HAP-1 (cell line): Measurements from ENCODE around the gene SF3B5.

Source experiments
- DNase-seq, 2 experiments: peaks; one replicate each; pipeline ENCODE4 v3.0.0-alpha.2; 2016 to 2020; ENCODE audit warnings: low spot score in 2 of 2
- H3K27me3 ChIP-seq: fragments of 250-450 bp; sonication (Bioruptor Pico); 2 replicates; pipeline ENCODE4 v1.5.1; 2020; ENCODE audit warnings: low read depth, mild to moderate bottlenecking, moderate library complexity
- H3K36me3 ChIP-seq: fragments of 250-450 bp; sonication (Bioruptor Pico); replicated peaks from 2 replicates; pipeline ENCODE4 v1.5.1; 2020; ENCODE audit warnings: mild to moderate bottlenecking
- H3K4me1 ChIP-seq: fragments of 250-450 bp; sonication (Bioruptor Pico); 2 replicates; pipeline ENCODE4 v1.5.1; 2020; ENCODE audit warnings: mild to moderate bottlenecking
- H3K4me3 ChIP-seq: fragments of 250-450 bp; sonication (Bioruptor Pico); 2 replicates; pipeline ENCODE4 v1.5.1; 2020; ENCODE audit warnings: mild to moderate bottlenecking, moderate library complexity
- H3K9me3 ChIP-seq: fragments of 250-450 bp; sonication (Bioruptor Pico); 2 replicates; pipeline ENCODE4 v1.5.1; 2020; ENCODE audit warnings: mild to moderate bottlenecking, moderate library complexity
- in situ Hi-C: fragments of 300-500 bp; cut with MboI; formaldehyde crosslinking; loops from 3 replicates; pipeline ENCODE4 v1.14.3; 2020; ENCODE audit warnings: low sequenced_read_pairs, inconsistent platforms, mixed read lengths

Gene SF3B5

GRCh38 chr6:144127097-144127496 is 31.7 kb upstream of the SF3B5 start:
- Histone ChIP-seq H3K9me3 (no peaks in the 10 kb centered on the region), H3K4me3 (no peak overlapping the region), H3K27me3 (no peaks in the 10 kb centered on the region), H3K4me1 (no peaks in the 10 kb centered on the region), H3K36me3 (no peaks in the 10 kb centered on the region)
- DNase-seq: no peak
- in situ Hi-C loops: no loop called here

- no peaks in the 10 kb centered on the region for H3K36me3 ChIP-seq
- H3K27me3 ChIP-seq: no peaks in the 10 kb centered on the region
- no peak overlapping the region for H3K4me3 ChIP-seq
- in situ Hi-C loops: no loop called here
- H3K9me3 ChIP-seq: no peaks in the 10 kb centered on the region
- no peaks in the 10 kb centered on the region for H3K4me1 ChIP-seq
- DNase-seq: no peak
Observed at GRCh38 chr6:144123836-144124235, 28.5 kb upstream of the SF3B5 start.

- Histone ChIP-seq H3K4me3 (no peak overlapping the region), H3K36me3 (no peaks in the 10 kb centered on the region), H3K4me1 (no peaks in the 10 kb centered on the region), H3K27me3 (no peaks in the 10 kb centered on the region), H3K9me3 (no peaks in the 10 kb centered on the region)
- in situ Hi-C loops: no loop called here
- DNase-seq: no peak
Observed at GRCh38 chr6:144123421-144123820, 28.0 kb upstream of the SF3B5 start.

DNA sequence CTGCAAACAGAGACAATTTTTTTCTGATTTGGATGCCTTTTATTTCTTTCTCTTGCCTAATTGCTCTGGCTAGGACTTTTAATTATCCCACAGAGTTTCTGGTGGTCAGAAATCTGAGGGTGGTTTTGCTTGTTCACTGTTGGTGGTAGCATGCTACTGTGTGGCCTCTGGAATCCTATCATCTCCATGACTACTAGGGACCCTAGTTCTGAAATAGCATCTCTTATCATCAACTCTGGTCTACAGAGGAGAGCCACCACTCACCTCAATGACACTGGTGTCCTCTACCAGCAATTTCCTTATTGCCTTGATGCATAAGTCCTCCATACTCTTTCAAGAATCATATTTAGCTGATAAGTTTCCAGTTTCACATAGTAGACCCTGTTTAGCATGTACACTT is 27.5 kb upstream of the SF3B5 start:
- Histone ChIP-seq H3K4me3 (no peak overlapping the region), H3K27me3 (no peaks in the 10 kb centered on the region), H3K4me1 (no peaks in the 10 kb centered on the region), H3K9me3 (no peaks in the 10 kb centered on the region), H3K36me3 (no peaks in the 10 kb centered on the region)
- no peak for DNase-seq
- in situ Hi-C loops: no loop called here

DNA sequence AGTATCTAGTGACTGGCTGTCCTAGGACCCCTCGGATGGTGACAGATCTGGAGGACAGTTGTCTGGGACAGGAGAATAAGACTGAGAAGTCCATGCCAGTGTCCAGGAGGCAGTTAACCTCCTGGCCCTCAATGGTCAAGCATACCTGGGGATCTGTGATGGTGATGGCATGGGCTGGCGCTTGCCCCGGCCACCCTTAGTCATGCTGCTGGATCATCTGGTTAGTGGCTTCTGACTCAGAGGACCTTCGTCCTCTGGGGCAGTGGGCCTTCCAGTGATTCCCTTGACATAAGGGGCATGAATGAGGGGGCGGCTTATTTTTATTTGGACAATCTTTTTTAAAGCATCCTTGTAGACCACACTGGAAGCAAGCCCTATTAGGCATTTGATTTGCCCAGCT is 24.0 kb upstream of the SF3B5 start:
- Histone ChIP-seq H3K4me1 (no peaks in the 10 kb centered on the region), H3K36me3 (no peaks in the 10 kb centered on the region), H3K4me3 (no peak overlapping the region), H3K9me3 (no peaks in the 10 kb centered on the region), H3K27me3 (no peaks in the 10 kb centered on the region)
- DNase-seq: no peak
- in situ Hi-C loops: no loop called here

- H3K4me3 ChIP-seq: no peak overlapping the region
- no peaks in the 10 kb centered on the region for H3K36me3 ChIP-seq
- no peak for DNase-seq
Observed at GRCh38 chr6:144115219-144115618, 19.8 kb upstream of the SF3B5 start.

GRCh38 chr6:144113366-144113765 is 18.0 kb upstream of the SF3B5 start:
- in situ Hi-C loops: no loop called here
- no peak overlapping the region for H3K4me3 ChIP-seq
- no peaks in the 10 kb centered on the region for H3K36me3 ChIP-seq
- H3K27me3 ChIP-seq: no peaks in the 10 kb centered on the region
- H3K4me1 ChIP-seq: no peaks in the 10 kb centered on the region
- DNase-seq: no peak
- H3K9me3 ChIP-seq: no peaks in the 10 kb centered on the region

More at GRCh38 chr6:144115219-144115618, 19.8 kb upstream of the SF3B5 start:
- H3K27me3 ChIP-seq: no peaks in the 10 kb centered on the region
- no peaks in the 10 kb centered on the region for H3K9me3 ChIP-seq
- no peaks in the 10 kb centered on the region for H3K4me1 ChIP-seq
- in situ Hi-C loops: no loop called here

DNA sequence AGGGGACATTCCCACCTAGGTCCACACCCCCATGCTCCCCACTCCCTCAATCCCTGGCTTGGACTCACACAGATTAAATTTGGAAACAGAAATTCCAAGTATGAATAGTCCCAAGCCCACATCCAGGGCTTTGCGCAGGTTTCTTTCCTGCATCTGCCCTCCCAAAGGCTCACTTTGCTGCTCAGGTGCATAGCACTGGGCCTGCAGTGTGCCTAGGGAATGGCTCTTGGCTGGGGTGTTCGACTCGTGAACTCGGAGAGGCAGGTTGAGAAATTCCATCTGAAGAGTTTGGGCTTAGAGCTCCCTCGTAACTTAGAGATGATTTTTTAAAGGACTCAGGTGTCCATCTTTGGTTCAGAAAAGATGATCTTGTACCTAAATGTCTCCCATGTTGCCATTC is 14.8 kb upstream of the SF3B5 start:
- Histone ChIP-seq H3K27me3 (no peaks in the 10 kb centered on the region), H3K4me3 (no peak overlapping the region), H3K9me3 (no peaks in the 10 kb centered on the region), H3K4me1 (no peaks in the 10 kb centered on the region), H3K36me3 (no peaks in the 10 kb centered on the region)
- DNase-seq: no peak
- in situ Hi-C loops: no loop called here

DNA sequence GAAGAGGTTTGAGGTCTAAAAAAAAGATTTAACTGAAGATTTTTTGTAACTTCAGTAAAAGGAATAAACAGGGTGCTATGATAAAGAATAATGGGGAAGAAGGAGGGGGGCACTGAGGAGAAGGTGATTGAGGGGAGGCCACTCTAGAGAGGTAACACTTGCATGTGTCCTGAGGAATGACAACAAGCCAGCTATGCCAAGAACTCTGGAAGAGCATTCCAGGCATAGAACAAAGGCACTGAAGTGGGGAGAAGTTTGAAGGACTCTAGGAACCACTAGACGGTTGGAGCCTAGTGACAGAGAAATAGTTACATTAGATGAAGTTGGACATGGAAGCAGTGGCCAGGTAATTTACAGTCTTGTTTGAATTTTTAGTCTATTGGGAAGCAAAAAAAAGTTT is 10.8 kb upstream of the SF3B5 start:
- Histone ChIP-seq H3K4me1 (no peaks in the 10 kb centered on the region), H3K27me3 (no peaks in the 10 kb centered on the region), H3K36me3 (no peaks in the 10 kb centered on the region), H3K9me3 (no peaks in the 10 kb centered on the region), H3K4me3 (no peak overlapping the region)
- in situ Hi-C loops: no loop called here
- DNase-seq: no peak

DNA sequence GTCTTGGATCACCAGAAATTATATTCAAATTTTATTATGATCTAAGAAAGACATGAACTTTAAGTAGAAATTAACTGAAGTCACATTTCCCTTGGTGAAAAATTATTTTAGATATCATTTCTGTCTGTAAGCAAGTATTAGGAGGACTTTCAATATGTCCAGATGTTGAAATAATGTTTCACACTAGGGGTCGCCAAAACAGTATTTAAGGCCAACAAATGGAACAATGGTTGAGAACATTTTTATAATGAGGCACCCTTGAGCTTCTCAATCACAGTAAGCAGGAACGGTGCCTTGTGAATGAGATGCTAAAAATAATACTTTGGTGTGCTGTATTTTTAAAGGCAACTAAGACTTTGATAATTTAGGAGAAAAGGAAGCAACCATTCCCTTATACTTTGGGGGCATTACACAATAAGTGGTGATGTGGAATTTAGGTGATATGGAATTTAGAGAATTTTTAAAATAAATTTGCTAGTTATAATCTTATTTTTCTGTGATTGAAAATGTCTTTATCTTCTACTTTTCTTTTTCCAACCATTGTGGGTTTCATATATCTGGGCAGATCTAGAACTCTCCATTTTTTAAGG is 9.6 kb upstream of the SF3B5 start:
- no peaks in the 10 kb centered on the region for H3K27me3 ChIP-seq
- no peaks in the 10 kb centered on the region for H3K4me1 ChIP-seq
- no peaks in the 10 kb centered on the region for H3K9me3 ChIP-seq
- DNase-seq: peak; percentile 51 to 82
- H3K36me3 ChIP-seq: no peaks in the 10 kb centered on the region
- in situ Hi-C loops: no loop called here
- no peak overlapping the region for H3K4me3 ChIP-seq

GRCh38 chr6:144104488-144104887 is 9.1 kb upstream of the SF3B5 start:
- no peaks in the 10 kb centered on the region for H3K4me1 ChIP-seq
- in situ Hi-C loops: no loop called here
- H3K9me3 ChIP-seq: no peaks in the 10 kb centered on the region
- no peaks in the 10 kb centered on the region for H3K36me3 ChIP-seq
- H3K27me3 ChIP-seq: no peaks in the 10 kb centered on the region
- no peak overlapping the region for H3K4me3 ChIP-seq
- DNase-seq: no peak

DNA sequence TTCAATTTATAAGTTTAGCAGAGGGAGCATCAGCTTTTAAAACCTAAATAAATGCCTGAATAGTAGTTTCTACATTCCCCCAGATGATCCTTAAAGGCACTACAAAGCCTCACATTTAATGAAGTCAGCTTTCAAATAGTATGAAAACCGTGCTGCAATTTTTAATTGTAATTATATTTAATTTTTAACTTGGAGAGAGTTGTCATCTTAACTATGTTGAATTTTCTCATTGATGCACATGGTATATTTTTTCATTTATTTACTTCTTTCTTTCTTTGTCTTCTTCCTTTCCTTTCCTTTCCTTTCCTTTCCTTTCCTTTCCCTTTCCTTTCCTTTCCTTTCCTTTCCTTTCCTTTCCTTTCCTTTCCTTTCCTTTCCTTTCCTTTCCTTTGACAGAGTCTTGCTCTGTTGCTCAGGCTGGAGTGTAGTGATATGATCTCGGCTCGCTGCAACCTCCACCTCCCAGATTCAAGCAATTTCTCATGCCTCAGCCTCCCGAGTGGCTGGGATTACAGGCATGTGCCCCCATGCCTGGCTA is 7.7 kb upstream of the SF3B5 start:
- no peaks in the 10 kb centered on the region for H3K36me3 ChIP-seq
- DNase-seq: no peak
- H3K9me3 ChIP-seq: no peaks in the 10 kb centered on the region
- in situ Hi-C loops: no loop called here
- no peaks in the 10 kb centered on the region for H3K27me3 ChIP-seq
- no peak overlapping the region for H3K4me3 ChIP-seq
- H3K4me1 ChIP-seq: no peaks in the 10 kb centered on the region

DNA sequence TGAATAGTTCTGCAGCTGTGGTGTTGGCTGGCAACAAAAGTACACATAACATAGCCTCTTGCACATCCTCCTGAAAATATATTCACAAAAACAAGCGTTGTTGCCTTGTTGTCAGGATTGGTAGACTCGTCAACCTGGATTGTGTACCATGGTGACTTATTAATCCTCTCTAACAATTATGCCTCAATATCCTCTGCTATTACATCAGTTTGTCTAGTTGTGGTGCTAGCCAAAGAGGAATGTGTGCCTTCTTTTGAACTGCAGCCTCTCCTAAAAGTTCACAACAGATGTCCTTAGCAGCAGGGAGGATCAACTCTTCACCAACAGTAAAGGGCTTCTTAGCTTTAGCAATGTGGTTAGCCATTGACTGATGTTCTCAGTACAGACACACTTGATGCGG is 3.6 kb upstream of the SF3B5 start:
- Histone ChIP-seq H3K27me3 (no peaks in the 10 kb centered on the region), H3K36me3 (no peaks in the 10 kb centered on the region), H3K4me3 (no peak overlapping the region), H3K9me3 (no peaks in the 10 kb centered on the region), H3K4me1 (peaks cover 6% of the 10 kb centered on the region)
- no peak for DNase-seq
- in situ Hi-C loops: no loop called here

DNA sequence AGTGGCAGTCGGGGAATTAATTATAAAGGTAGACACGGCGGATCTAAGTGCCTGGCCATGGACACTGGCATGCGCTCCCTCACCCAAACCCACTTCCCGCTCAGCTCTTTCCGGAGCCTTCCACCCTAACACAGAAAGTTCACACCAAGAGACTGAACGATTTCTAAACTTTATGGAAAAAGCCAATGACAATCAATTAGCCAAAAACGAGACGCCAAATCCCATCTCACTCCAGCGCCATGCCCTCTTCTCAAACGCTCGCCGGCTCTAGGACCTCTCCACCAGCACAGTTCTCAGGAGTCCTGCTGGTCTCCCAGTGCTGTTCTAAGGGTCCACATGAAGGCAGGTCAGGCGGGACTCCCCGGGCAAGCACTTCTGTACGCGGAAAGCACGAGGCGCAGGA is 641 bp downstream of the SF3B5 start:
- H3K36me3 ChIP-seq: no peaks in the 10 kb centered on the region
- H3K4me1 ChIP-seq: peaks cover 12% of the 10 kb centered on the region
- peak overlapping the region; percentile 83 for H3K4me3 ChIP-seq
- no peaks in the 10 kb centered on the region for H3K27me3 ChIP-seq
- DNase-seq: no peak
- in situ Hi-C loops: no loop called here
- H3K9me3 ChIP-seq: no peaks in the 10 kb centered on the region

GRCh38 chr6:144093658-144094057 is 1.7 kb downstream of the SF3B5 start:
- peaks cover 12% of the 10 kb centered on the region for H3K4me1 ChIP-seq
- no peaks in the 10 kb centered on the region for H3K9me3 ChIP-seq
- H3K4me3 ChIP-seq: peak overlapping the region; percentile 83; the same call in 1 of the 2 replicates
- H3K27me3 ChIP-seq: no peaks in the 10 kb centered on the region
- DNase-seq: no peak
- H3K36me3 ChIP-seq: no peaks in the 10 kb centered on the region
- in situ Hi-C loops: no loop called here
